ENCODE data around the gene SDHA. TPM values are rescaled to one million over a fixed set of nuclear protein-coding genes. Genes with fewer than 3 reads are reported as not detected.
A peak's percentile ranks its signal among the peaks of the same experiment; 100 is the strongest.
"Not testable (repeated sequence)": the region's sequence is repeated elsewhere in the genome, so short reads cannot be mapped to it uniquely, and the experiment has no call there.

The SDHA gene
- polyA plus RNA-seq, 3 donors: 55.0 to 98.0 (median 91.5) TPM

GRCh38 chr5:267716-268115, 49.6 kb downstream of the SDHA start:
- Histone ChIP-seq H4K20me1 (ENCODE audit: insufficient read depth, low read length) (no peaks in the 10 kb centered on the region), H3K4me1 (ENCODE audit: control insufficient read depth in 1 of 2, insufficient read depth in 2 of 2, low read length in 2 of 2) (peaks cover 9% of the 10 kb centered on the region in 2 donors), H3K4me2 (replicated peaks; ENCODE audit: extremely low read depth, low read length, poor library complexity, severe bottlenecking) (no peak overlapping the region), H3K27me3 (ENCODE audit: control insufficient read depth in 2 of 2, insufficient read depth in 2 of 2, low read length in 2 of 2) (no peaks in the 10 kb centered on the region), H3K9ac (ENCODE audit: insufficient read depth, low read length, poor library complexity, severe bottlenecking) (no peak overlapping the region), H3K4me3 (replicated peaks in 1 of 3; ENCODE audit: low read depth in 2 of 3, low read length in 3 of 3) (no peak overlapping the region), H3K79me2 (ENCODE audit: insufficient read depth, low read length) (peaks cover 6% of the 10 kb centered on the region), H3K27ac (ENCODE audit: low read depth in 1 of 2, low read length in 2 of 2) (no peak overlapping the region), H3K36me3 (replicated peaks in 1 of 2; ENCODE audit: control insufficient read depth in 1 of 2, insufficient read depth in 2 of 2, low read length in 2 of 2) (peaks cover 16 to 23% of the 10 kb centered on the region in 2 donors), H3K9me3 (replicated peaks in 1 of 2; ENCODE audit: control insufficient read depth in 1 of 2, insufficient read depth in 1 of 2, low read length in 2 of 2) (no peaks in the 10 kb centered on the region), H2AFZ (ENCODE audit: insufficient read depth, low read depth, low read length, poor library complexity, severe bottlenecking) (no peak overlapping the region)
- no peak overlapping the region for H3K4me3 Mint-ChIP-seq
- H3K9me3 Mint-ChIP-seq: no peaks in the 10 kb centered on the region
- H3K36me3 Mint-ChIP-seq: peaks cover 27 to 37% of the 10 kb centered on the region in 2 donors
- peaks cover 0 to 2% (median 0%) of the 10 kb centered on the region in 3 donors for H3K27me3 Mint-ChIP-seq (ENCODE audit: low read depth in 3 of 3)
- intact Hi-C loops (cut with micrococcal nuclease): loop anchor here in 1 of 2 donors (5.0 to 10.0 kb wide), 2 partner anchors 45 to 347 kb away; partner anchors contain the start of gene CEP72
- WGBS (ENCODE audit: insufficient coverage): no CpG with 5 or more reads among the region's 1 CpG
- DNase-seq: no peak
- no peak for TF ChIP-seq CTCF (IDR thresholded peaks at IDR 0.05)
- no peak overlapping the region for H3K27ac Mint-ChIP-seq
- H3K4me1 Mint-ChIP-seq: peaks cover 4% of the 10 kb centered on the region

GRCh38 chr5:270340-270739, 52.2 kb downstream of the SDHA start:
- H3K4me1 Mint-ChIP-seq: peaks cover 16% of the 10 kb centered on the region
- Histone ChIP-seq H2AFZ (ENCODE audit: insufficient read depth, low read depth, low read length, poor library complexity, severe bottlenecking) (peak overlapping the region; percentile 99), H3K27me3 (ENCODE audit: control insufficient read depth in 2 of 2, insufficient read depth in 2 of 2, low read length in 2 of 2) (no peaks in the 10 kb centered on the region), H4K20me1 (ENCODE audit: insufficient read depth, low read length) (peaks cover 23% of the 10 kb centered on the region), H3K4me1 (ENCODE audit: control insufficient read depth in 1 of 2, insufficient read depth in 2 of 2, low read length in 2 of 2) (peaks cover 15% of the 10 kb centered on the region in 2 donors), H3K4me3 (replicated peaks in 1 of 3; ENCODE audit: low read depth in 2 of 3, low read length in 3 of 3) (peak overlapping the region in 1 of 3 experiments; percentile 88), H3K27ac (ENCODE audit: low read depth in 1 of 2, low read length in 2 of 2) (no peak overlapping the region), H3K9ac (ENCODE audit: insufficient read depth, low read length, poor library complexity, severe bottlenecking) (no peak overlapping the region), H3K79me2 (ENCODE audit: insufficient read depth, low read length) (peaks cover 32% of the 10 kb centered on the region), H3K4me2 (replicated peaks; ENCODE audit: extremely low read depth, low read length, poor library complexity, severe bottlenecking) (peak overlapping the region; percentile 74), H3K9me3 (replicated peaks in 1 of 2; ENCODE audit: control insufficient read depth in 1 of 2, insufficient read depth in 1 of 2, low read length in 2 of 2) (no peaks in the 10 kb centered on the region), H3K36me3 (replicated peaks in 1 of 2; ENCODE audit: control insufficient read depth in 1 of 2, insufficient read depth in 2 of 2, low read length in 2 of 2) (peaks cover 11 to 17% of the 10 kb centered on the region in 2 donors)
- H3K9me3 Mint-ChIP-seq: no peaks in the 10 kb centered on the region
- intact Hi-C loops (cut with micrococcal nuclease): loop anchor here (2.0 to 10.0 kb wide), 5 partner anchors 52 to 622 kb away; partner anchors contain the start of genes EXOC3 (in 2 of the 2), BRD9 (in 1 of the 2), CCDC127 (in 1 of the 2) and CEP72 (in 1 of the 2)
- DNase-seq: no peak
- WGBS (ENCODE audit: insufficient coverage): 94% methylated on average over 11 of the region's 17 CpGs
- no peak for TF ChIP-seq CTCF (IDR thresholded peaks at IDR 0.05)
- peaks cover 29 to 35% of the 10 kb centered on the region in 2 donors for H3K36me3 Mint-ChIP-seq
- peaks cover 0 to 2% (median 0%) of the 10 kb centered on the region in 3 donors for H3K27me3 Mint-ChIP-seq (ENCODE audit: low read depth in 3 of 3)
- H3K4me3 Mint-ChIP-seq: peak overlapping the region; percentile 94 to 99
- peak overlapping the region in 4 of 7 donors; percentile 25 to 97 (median 75) for H3K27ac Mint-ChIP-seq

- H3K4me3 Mint-ChIP-seq: peak overlapping the region; percentile 94 to 99
- peak overlapping the region; percentile 78 to 88 (median 84) for H3K4me3 ChIP-seq (replicated peaks in 1 of 3; ENCODE audit: low read depth in 2 of 3, low read length in 3 of 3)
- peak overlapping the region; percentile 85 for H3K9ac ChIP-seq (ENCODE audit: insufficient read depth, low read length, poor library complexity, severe bottlenecking)
- peak overlapping the region in 1 of 2 donors; percentile 84 for H3K27ac ChIP-seq (ENCODE audit: low read depth in 1 of 2, low read length in 2 of 2)
- peak overlapping the region; percentile 99 for H2AFZ ChIP-seq (ENCODE audit: insufficient read depth, low read depth, low read length, poor library complexity, severe bottlenecking)
- peak overlapping the region; percentile 74 for H3K4me2 ChIP-seq (replicated peaks; ENCODE audit: extremely low read depth, low read length, poor library complexity, severe bottlenecking)
- H3K27me3 ChIP-seq (ENCODE audit: control insufficient read depth in 2 of 2, insufficient read depth in 2 of 2, low read length in 2 of 2); H3K27me3 Mint-ChIP-seq (ENCODE audit: low read depth in 3 of 3); H3K9me3 Mint-ChIP-seq; H3K9me3 ChIP-seq (replicated peaks in 1 of 2; ENCODE audit: control insufficient read depth in 1 of 2, insufficient read depth in 1 of 2, low read length in 2 of 2); DNase-seq: not testable (repeated sequence)
- 0% methylated on average over 15 of the region's 41 CpGs for WGBS (ENCODE audit: insufficient coverage)
- peaks cover 16% of the 10 kb centered on the region for H3K4me1 Mint-ChIP-seq
- peaks cover 46% of the 10 kb centered on the region for H3K79me2 ChIP-seq (ENCODE audit: insufficient read depth, low read length)
- peaks cover 17 to 31% of the 10 kb centered on the region in 2 donors for H3K36me3 ChIP-seq (replicated peaks in 1 of 2; ENCODE audit: control insufficient read depth in 1 of 2, insufficient read depth in 2 of 2, low read length in 2 of 2)
- peaks cover 15% of the 10 kb centered on the region in 2 donors for H3K4me1 ChIP-seq (ENCODE audit: control insufficient read depth in 1 of 2, insufficient read depth in 2 of 2, low read length in 2 of 2)
- intact Hi-C loops (cut with micrococcal nuclease): loop anchor here (2.0 to 10.0 kb wide), 5 partner anchors 53 to 621 kb away; partner anchors contain the start of genes EXOC3 (in 2 of the 2), BRD9 (in 1 of the 2), CCDC127 (in 1 of the 2) and CEP72 (in 1 of the 2)
- peaks cover 33 to 37% of the 10 kb centered on the region in 2 donors for H3K36me3 Mint-ChIP-seq
- peak overlapping the region in 5 of 7 donors; percentile 52 to 90 (median 68) for H3K27ac Mint-ChIP-seq
- peaks cover 36% of the 10 kb centered on the region for H4K20me1 ChIP-seq (ENCODE audit: insufficient read depth, low read length)
Measured at GRCh38 chr5:271828-272167, 53.7 kb downstream of the SDHA start.

All from CD14-positive monocyte (primary cell).